Endothelial cell of umbilical vein (primary cell): ENCODE data around the gene RABGAP1. TPM values are rescaled to one million over a fixed set of nuclear protein-coding genes. Genes with fewer than 3 reads are reported as not detected.

Experiments
- BruUV-seq: library from RNA; stranded (reverse); fragments of 400-500 nt; replicated peaks from 2 replicates; lab custom pipeline; 2021; lab: Mats Ljungman, UMichigan
- CTCF ChIA-PET: fragments of 300-600, 350-600 bp; sonication (Branson Sonifier 250); formaldehyde crosslinking; loops from one replicate; lab custom pipeline; 2021; ENCODE audit warnings: antibody characterized with exemption, inconsistent platforms; lab: Charles Lee
- POLR2A ChIA-PET: fragments of 300-600, 350-600 bp; sonication (Branson Sonifier 250); formaldehyde crosslinking; loops from one replicate; lab custom pipeline; 2021; ENCODE audit warnings: antibody characterized with exemption, inconsistent platforms; lab: Charles Lee
- DNase-seq: peaks from one replicate; pipeline ENCODE4 v3.0.0-alpha.2; 2011; ENCODE audit warnings: low read depth, low spot score
- FAIRE-seq: peaks from 2 replicates; lab custom pipeline; 2011; peaks lifted over from hg19 to GRCh38; lab: Jason Lieb, UNC
- H2AFZ ChIP-seq: 2 replicates; pipeline ENCODE4 v1.6.0; 2012; ENCODE audit warnings: low read depth, low read length, control low read depth, inconsistent platforms
- H3K27ac ChIP-seq: 2 replicates; pipeline ENCODE4 v1.5.1; 2011; ENCODE audit warnings: low read depth, mild to moderate bottlenecking, control low read depth, low read length, moderate library complexity; ENCODE audit not compliant: insufficient read depth
- H3K27me3 ChIP-seq, 2 experiments: 2 replicates each; pipeline versions ENCODE4 v1.6.0 to v1.6.1; 2011; ENCODE audit warnings: low read length in 2 of 2, mixed read lengths in 1 of 2; ENCODE audit not compliant: control insufficient read depth in 2 of 2, insufficient read depth in 2 of 2
- H3K36me3 ChIP-seq, 2 experiments: 2 replicates in 1 of 2; 3 replicates in 1 of 2; pipeline ENCODE4 v1.5.1; 2011; ENCODE audit warnings: low read length in 2 of 2, mild to moderate bottlenecking in 1 of 2, moderate library complexity in 1 of 2; ENCODE audit not compliant: control insufficient read depth in 2 of 2, insufficient read depth in 2 of 2; ENCODE audit errors: extremely low read depth in 1 of 2
- H3K4me1 ChIP-seq: 3 replicates; pipeline ENCODE4 v1.5.1; 2011; ENCODE audit warnings: mild to moderate bottlenecking, low read length; ENCODE audit not compliant: control insufficient read depth, insufficient read depth; ENCODE audit errors: extremely low read depth
- H3K4me2 ChIP-seq: 2 replicates; pipeline ENCODE4 v1.6.1; 2011; ENCODE audit warnings: low read length, control low read depth, mixed read lengths; ENCODE audit not compliant: insufficient read depth
- H3K4me3 ChIP-seq, 3 experiments: fragments of 200-600 bp in 1 of 3; sonication (generic), shearing (Covaris generic) in 1 of 3; replicated peaks in 1 of 3; 2 replicates each; pipeline ENCODE4 v1.5.1; 2011 to 2016; ENCODE audit warnings: control low read depth in 3 of 3, low read length in 3 of 3, mild to moderate bottlenecking in 2 of 3, inconsistent platforms in 1 of 3, low read depth in 1 of 3, moderate library complexity in 1 of 3; ENCODE audit not compliant: insufficient read depth in 1 of 3
- H3K79me2 ChIP-seq: 2 replicates; pipeline ENCODE4 v1.6.0; 2012; ENCODE audit warnings: low read length, inconsistent platforms; ENCODE audit not compliant: control insufficient read depth, insufficient read depth
- H3K9ac ChIP-seq: replicated peaks from 2 replicates; pipeline ENCODE3; 2011; ENCODE audit warnings: low read length, control low read depth; ENCODE audit not compliant: insufficient read depth; ENCODE audit errors: extremely low read depth
- H3K9me1 ChIP-seq: replicated peaks from 3 replicates; pipeline ENCODE4 v1.6.0; 2011; ENCODE audit warnings: mild to moderate bottlenecking, low read length; ENCODE audit not compliant: control insufficient read depth, insufficient read depth; ENCODE audit errors: extremely low read depth
- H3K9me3 ChIP-seq: replicated peaks from 2 replicates; pipeline ENCODE4 v1.5.1; 2012; ENCODE audit warnings: low read length, inconsistent platforms; ENCODE audit not compliant: control insufficient read depth, insufficient read depth
- H4K20me1 ChIP-seq: replicated peaks from 2 replicates; pipeline ENCODE3; 2011; ENCODE audit warnings: mild to moderate bottlenecking, low read length; ENCODE audit not compliant: control insufficient read depth, insufficient read depth; ENCODE audit errors: extremely low read depth
- CTCF ChIP-seq, 2 donors: IDR thresholded peaks; 1 replicate in 1 of 2; 2 replicates in 1 of 2; pipeline ENCODE4 v1.5.1; 2011; ENCODE audit warnings: low read length in 2 of 2, mild to moderate bottlenecking in 2 of 2, moderate library complexity in 2 of 2, control low read depth in 1 of 2, inconsistent platforms in 1 of 2, low read depth in 1 of 2; ENCODE audit not compliant: insufficient read depth in 1 of 2; ENCODE audit errors: extremely low read depth in 1 of 2
- EZH2 ChIP-seq: IDR thresholded peaks from 2 replicates; pipeline ENCODE4 v1.6.1; 2012; ENCODE audit warnings: borderline replicate concordance, low read depth, mild to moderate bottlenecking, moderate library complexity, low read length, inconsistent platforms; ENCODE audit not compliant: severe bottlenecking
- FOS ChIP-seq: IDR thresholded peaks from 2 replicates; pipeline ENCODE4 v1.6.1; 2011; ENCODE audit warnings: mild to moderate bottlenecking, low read length, moderate library complexity, borderline replicate concordance; ENCODE audit not compliant: insufficient read depth
- GATA2 ChIP-seq: IDR thresholded peaks from 2 replicates; pipeline ENCODE4 v1.7.0; 2011; ENCODE audit warnings: low read depth, mild to moderate bottlenecking, moderate library complexity, mixed read lengths, low read length; ENCODE audit not compliant: insufficient read length, insufficient read depth
- JUN ChIP-seq: IDR thresholded peaks from 2 replicates; pipeline ENCODE4 v1.6.1; 2011; ENCODE audit warnings: borderline replicate concordance, low read depth; ENCODE audit not compliant: insufficient read length, insufficient read depth
- MAX ChIP-seq: IDR thresholded peaks from 2 replicates; pipeline ENCODE4 v1.6.1; 2011; ENCODE audit not compliant: insufficient read depth, insufficient read length
- MYC ChIP-seq: IDR thresholded peaks from one replicate; pipeline ENCODE4 v1.6.1; 2011; ENCODE audit warnings: mild to moderate bottlenecking, low read depth, low read length
- POLR2A ChIP-seq: IDR thresholded peaks from 2 replicates; pipeline ENCODE4 v1.6.1; 2012; ENCODE audit warnings: low read depth, mild to moderate bottlenecking, control low read depth, low read length
- POLR2AphosphoS5 ChIP-seq: IDR thresholded peaks from 2 replicates; pipeline ENCODE4 v1.6.1; 2012; ENCODE audit warnings: low read depth, mild to moderate bottlenecking, control low read depth, low read length, moderate library complexity; ENCODE audit not compliant: insufficient read depth
- dilution Hi-C: fragments of 300-500 bp; cut with MboI; formaldehyde crosslinking; loops from one replicate; pipeline ENCODE4 v1.15.0; 2019; ENCODE audit warnings: low sequenced_read_pairs; ENCODE audit not compliant: extremely low pct_ligation_motif_present
- intact Hi-C: fragments of 100-400 bp; cut with micrococcal nuclease; formaldehyde crosslinking; loops from one replicate; pipeline ENCODE4 v1.10.0; 2022
- polyA plus RNA-seq, 4 experiments: library from polyadenylated mRNA; depleted of rRNA in 3 of 4; stranded (reverse) in 3 of 4; unstranded in 1 of 4; fragments of >200 nt; gene quantifications; 2 replicates each; pipeline versions ENCODE4 v1.2.1 to v1.2.3, GENCODE V29; 2011 to 2012; ENCODE audit warnings: missing spikeins in 1 of 4
- total RNA-seq: library from RNA; stranded (reverse); gene quantifications from 2 replicates; pipeline ENCODE4 v1.2.3, GENCODE V29; 2021

The RABGAP1 gene
- total and polyA plus RNA-seq, 2 donors (not counting 3 experiments of a cell fraction or from before 2014, with no cell fraction given) = 19.0 to 53.6 TPM

GRCh38 chr9:122978601-122979000, 37.8 kb downstream of the RABGAP1 start:
- dilution Hi-C loops (no loop called here), intact Hi-C loops (loop anchor here (5.0 kb wide), 1 partner anchor 36 kb away; the partner anchor contains the start of gene RABGAP1)
- Histone ChIP-seq H3K4me1 (peaks cover 16% of the 10 kb centered on the region), H3K36me3 (no peaks in the 10 kb centered on the region), H3K79me2 (peaks cover 4% of the 10 kb centered on the region), H3K27me3 (no peaks in the 10 kb centered on the region), H3K4me3 (no peak overlapping the region), H2AFZ (no peak overlapping the region), H3K4me2 (no peak overlapping the region), H3K27ac (no peak overlapping the region), H3K9me1 (no peaks in the 10 kb centered on the region), H3K9ac (no peak overlapping the region), H3K9me3 (no peaks in the 10 kb centered on the region), H4K20me1 (no peaks in the 10 kb centered on the region)
- POLR2A ChIA-PET = no interaction called here
- no TSS peak for BruUV-seq
- TF ChIP-seq JUN = no peak
- no peak for TF ChIP-seq MAX
- no peak for TF ChIP-seq GATA2
- DNase-seq (no peak), FAIRE-seq (no peak)
- CTCF ChIA-PET = no interaction called here

- no peak overlapping the region for H3K27ac ChIP-seq
- no peaks in the 10 kb centered on the region for H3K79me2 ChIP-seq
- H4K20me1 ChIP-seq = no peaks in the 10 kb centered on the region
- H3K4me3 ChIP-seq = no peak overlapping the region
- H3K27me3 ChIP-seq = no peaks in the 10 kb centered on the region
- TF ChIP-seq JUN (no peak), EZH2 (no peak), MYC (no peak), POLR2A (no peak), FOS (no peak), MAX (no peak), POLR2AphosphoS5 (no peak), CTCF (IDR thresholded peaks at IDR 0.05; ENCODE audit: extremely low read depth in 1 of 2, insufficient read depth in 1 of 2, low read depth in 1 of 2, low read length in 2 of 2) (no peak), GATA2 (no peak)
- DNase-seq (no peak), FAIRE-seq (no peak)
- H3K9me3 ChIP-seq = no peaks in the 10 kb centered on the region
- H3K36me3 ChIP-seq = peaks cover 5 to 9% of the 10 kb centered on the region in 2 experiments
- H3K9ac ChIP-seq = no peak overlapping the region
- dilution Hi-C loops (no loop called here), intact Hi-C loops (no loop called here)
- CTCF ChIA-PET = interaction anchor here (1.4 kb wide), 1 partner anchor 239 kb away, joined by 3 read pairs; no protein-coding TSS in a partner anchor
- no peaks in the 10 kb centered on the region for H3K9me1 ChIP-seq
- H3K4me1 ChIP-seq = no peaks in the 10 kb centered on the region
- no peak overlapping the region for H2AFZ ChIP-seq
- no peak overlapping the region for H3K4me2 ChIP-seq
- BruUV-seq = no TSS peak
- POLR2A ChIA-PET = no interaction called here
Observed at GRCh38 chr9:122986010-122986409, 45.2 kb downstream of the RABGAP1 start.
